Kidney (tissue), 14 donors: ENCODE results near the gene STN1. TPM values are rescaled to one million over a fixed set of nuclear protein-coding genes. Genes with fewer than 3 reads are reported as not detected.

ENCODE experiments used
- DNase-seq, 5 donors: peaks; one replicate each; pipeline ENCODE4 v3.0.0-alpha.2; 2013 to 2020
- FAIRE-seq: peaks from 2 replicates; lab custom pipeline; 2012; peaks lifted over from hg19 to GRCh38; lab: Jason Lieb, UNC
- H3K27ac ChIP-seq, 2 donors: one replicate each; pipeline ENCODE4 v1.7.0; 2013; ENCODE audit warnings: low read depth in 2 of 2, low read length in 2 of 2, inconsistent platforms in 1 of 2
- H3K27me3 ChIP-seq: one replicate; pipeline ENCODE4 v1.7.1; 2013; ENCODE audit warnings: low read length, inconsistent platforms; ENCODE audit not compliant: control insufficient read depth, insufficient read depth
- H3K36me3 ChIP-seq, 3 donors: one replicate each; pipeline versions ENCODE4 v1.7.0 to v1.7.1; 2013; ENCODE audit warnings: low read length in 3 of 3, control low read depth in 1 of 3, inconsistent platforms in 1 of 3; ENCODE audit not compliant: insufficient read depth in 3 of 3, control insufficient read depth in 2 of 3
- H3K4me1 ChIP-seq, 3 donors: one replicate each; pipeline versions ENCODE4 v1.7.0 to v1.7.1; 2013; ENCODE audit warnings: low read length in 3 of 3, inconsistent platforms in 1 of 3, low read depth in 1 of 3; ENCODE audit not compliant: control insufficient read depth in 2 of 3, insufficient read depth in 2 of 3
- H3K4me3 ChIP-seq, 3 donors: one replicate each; pipeline versions ENCODE4 v1.7.0 to v1.8.1; 2013; ENCODE audit warnings: low read length in 3 of 3, control low read depth in 1 of 3, inconsistent platforms in 1 of 3
- H3K9ac ChIP-seq, 3 donors: one replicate each; pipeline versions ENCODE4 v1.7.0 to v1.7.1; 2013; ENCODE audit warnings: low read length in 3 of 3, control low read depth in 1 of 3, inconsistent platforms in 1 of 3
- H3K9me3 ChIP-seq, 3 donors: one replicate each; pipeline versions ENCODE4 v1.7.0 to v1.7.1; 2013; ENCODE audit warnings: low read length in 3 of 3, control low read depth in 1 of 3, inconsistent platforms in 1 of 3; ENCODE audit not compliant: control insufficient read depth in 2 of 3, insufficient read depth in 1 of 3
- CTCF ChIP-seq: IDR thresholded peaks from 3 replicates; pipeline ENCODE4 v1.5.1; 2012; ENCODE audit warnings: mild to moderate bottlenecking, moderate library complexity, borderline replicate concordance; ENCODE audit not compliant: insufficient read depth; ENCODE audit errors: extremely low read depth
- intact Hi-C: fragments of 100-400 bp; cut with DNase I; formaldehyde crosslinking; loops from one replicate; pipeline ENCODE4 v1.11.1; 2022
- polyA plus RNA-seq: library from polyadenylated mRNA; stranded (reverse); fragments of 350-450 nt; fragmentation: Illumina TruSeq; extraction: RNeasy Lipid Tissue Mini Kit (QIAGEN cat#74804); gene quantifications from one replicate; pipeline ENCODE4 v1.2.3, GENCODE V29; 2014; ENCODE audit warnings: low read depth, low replicate concordance; ENCODE audit not compliant: insufficient read depth
- total RNA-seq: library from RNA; stranded (reverse); fragmentation: NEBNext Ultra II Directional; extraction: Animal tissue kit (Norgen Biotek cat#: 25700); gene quantifications from one replicate; pipeline ENCODE4 v1.2.1, GENCODE V29; 2021
- donor health status: control.
- donor health status: control.
- donor health status: control.
- donor health status: control.
- donor health status: control.
- donor health status: DM: yes; HTN: yes; CAD: no.
- donor health status: Normal renal cell carcinoma (clear cell type).

Gene STN1
- total and polyA plus RNA-seq, 2 donors from 2014 or later = 29.4 to 30.1 TPM

GRCh38 chr10:103871006-103871405 lies 47.0 kb downstream of the STN1 start:
- Histone ChIP-seq H3K27me3 (no peaks in the 10 kb centered on the region), H3K4me1 (no peaks in the 10 kb centered on the region), H3K36me3 (no peaks in the 10 kb centered on the region), H3K4me3 (no peak overlapping the region), H3K27ac (no peak overlapping the region), H3K9me3 (no peaks in the 10 kb centered on the region), H3K9ac (no peak overlapping the region)
- no peak for FAIRE-seq
- no peak for TF ChIP-seq CTCF
- intact Hi-C loops = no loop called here
- DNase-seq = no peak

GRCh38 chr10:103870516-103870915 lies 47.5 kb downstream of the STN1 start:
- H3K9me3 ChIP-seq = peaks cover 0 to under 1% (median 0%) of the 10 kb centered on the region in 3 donors
- TF ChIP-seq CTCF = no peak
- no peaks in the 10 kb centered on the region for H3K4me1 ChIP-seq
- no peak for DNase-seq
- no peak overlapping the region for H3K27ac ChIP-seq
- intact Hi-C loops = no loop called here
- no peak overlapping the region for H3K4me3 ChIP-seq
- H3K9ac ChIP-seq = no peak overlapping the region
- H3K36me3 ChIP-seq = no peaks in the 10 kb centered on the region
- FAIRE-seq = no peak
- no peaks in the 10 kb centered on the region for H3K27me3 ChIP-seq

- no peak overlapping the region for H3K9ac ChIP-seq
- no peak overlapping the region for H3K27ac ChIP-seq
- no peak for TF ChIP-seq CTCF
- intact Hi-C loops = no loop called here
- no peak overlapping the region for H3K4me3 ChIP-seq
- FAIRE-seq (no peak), DNase-seq (no peak)
- no peaks in the 10 kb centered on the region for H3K4me1 ChIP-seq
- peaks cover 0 to 10% (median 0%) of the 10 kb centered on the region in 3 donors for H3K9me3 ChIP-seq
- no peaks in the 10 kb centered on the region for H3K36me3 ChIP-seq
- H3K27me3 ChIP-seq = no peaks in the 10 kb centered on the region
These were observed 48.6 kb downstream of the STN1 start for GRCh38 chr10:103869336-103869735.

- Histone ChIP-seq H3K4me3 (no peak overlapping the region), H3K4me1 (no peaks in the 10 kb centered on the region), H3K27ac (no peak overlapping the region), H3K27me3 (no peaks in the 10 kb centered on the region), H3K9me3 (peaks cover 0 to 10% (median 0%) of the 10 kb centered on the region in 3 donors), H3K9ac (no peak overlapping the region), H3K36me3 (no peaks in the 10 kb centered on the region)
- FAIRE-seq = no peak
- intact Hi-C loops = no loop called here
- no peak for TF ChIP-seq CTCF
- DNase-seq = no peak
These were observed 49.8 kb downstream of the STN1 start for GRCh38 chr10:103868200-103868599.
